OCI-LY1 (cell line): ENCODE measurements around the gene KCNC4.

Experiments used
- H2AFZ ChIP-seq: fragments of 200-600 bp; sonication (generic), shearing (Covaris generic); 2 replicates; pipeline ENCODE4 v1.6.0; 2014; ENCODE audit warnings: antibody characterized with exemption, mild to moderate bottlenecking, low read length
- H3F3A ChIP-seq: fragments of 200-600 bp; sonication (generic), shearing (Covaris generic); 2 replicates; pipeline ENCODE4 v1.6.0; 2014; ENCODE audit warnings: mild to moderate bottlenecking, antibody characterized with exemption, low read length, moderate library complexity; ENCODE audit not compliant: insufficient read depth
- H3K27ac ChIP-seq: fragments of 200-600 bp; sonication (generic); 2 replicates; pipeline ENCODE4 v1.5.1; 2014; ENCODE audit warnings: low read length, mixed run types, mild to moderate bottlenecking, low read depth; ENCODE audit not compliant: poor library complexity, severe bottlenecking
- H3K27me3 ChIP-seq: fragments of 200-600 bp; sonication (generic); 2 replicates; pipeline ENCODE4 v1.6.0; 2014; ENCODE audit warnings: antibody characterized with exemption, mild to moderate bottlenecking, low read length, moderate library complexity; ENCODE audit not compliant: insufficient read depth
- H3K36me3 ChIP-seq: fragments of 200-600 bp; sonication (generic); 2 replicates; pipeline ENCODE4 v1.6.1; 2014; ENCODE audit warnings: mild to moderate bottlenecking, antibody characterized with exemption, low read length, moderate library complexity, mixed read lengths; ENCODE audit not compliant: insufficient read depth
- H3K4me1 ChIP-seq: fragments of 200-600 bp; sonication (generic); 2 replicates; pipeline ENCODE4 v1.5.1; 2014; ENCODE audit warnings: mild to moderate bottlenecking, low read length, moderate library complexity; ENCODE audit not compliant: insufficient read depth, severe bottlenecking
- H3K4me2 ChIP-seq: fragments of 200-600 bp; sonication (generic), shearing (Covaris generic); 2 replicates; pipeline ENCODE4 v1.6.1; 2014; ENCODE audit warnings: low read length
- H3K4me3 ChIP-seq: fragments of 200-600 bp; sonication (generic); 2 replicates; pipeline ENCODE4 v1.5.1; 2014; ENCODE audit warnings: low read length, low read depth, mild to moderate bottlenecking, mixed read lengths; ENCODE audit not compliant: poor library complexity, severe bottlenecking
- H3K79me2 ChIP-seq: fragments of 200-600 bp; shearing (Covaris generic); 2 replicates; pipeline ENCODE4 v1.6.1; 2016; ENCODE audit warnings: mixed run types, low read length, mixed read lengths; ENCODE audit not compliant: insufficient read depth
- H3K9ac ChIP-seq: fragments of 200-600 bp; sonication (generic), shearing (Covaris generic); 2 replicates; pipeline ENCODE4 v1.6.1; 2014; ENCODE audit warnings: mild to moderate bottlenecking, low read length, mixed read lengths
- H3K9me2 ChIP-seq: fragments of 200-600 bp; sonication (generic), shearing (Covaris generic); 2 replicates; pipeline ENCODE4 v1.6.1; 2014; ENCODE audit warnings: low read depth, mild to moderate bottlenecking, low read length, mixed read lengths
- H3K9me3 ChIP-seq: fragments of 200-600 bp; shearing (Covaris generic); 2 replicates; pipeline ENCODE4 v1.6.1; 2014; ENCODE audit warnings: low read length, mixed read lengths
- H4K20me1 ChIP-seq: fragments of 200-600 bp; sonication (generic), shearing (Covaris generic); 2 replicates; pipeline ENCODE4 v1.6.0; 2016; ENCODE audit warnings: mild to moderate bottlenecking, low read length; ENCODE audit not compliant: insufficient read depth
- EZH2 ChIP-seq: fragments of 200-600 bp; sonication (generic), shearing (Covaris generic); IDR thresholded peaks from 2 replicates; pipeline ENCODE4 v1.8.0; 2017; ENCODE audit warnings: borderline replicate concordance, mixed run types, mild to moderate bottlenecking, antibody characterized with exemption, low read length, moderate library complexity, mixed read lengths
- TF ChIP-seq, protein P1 (sequence below): fragments of 200-600 bp; sonication (generic), shearing (Covaris generic); IDR thresholded peaks from 2 replicates; pipeline ENCODE4 v1.5.1; 2017; ENCODE audit warnings: mild to moderate bottlenecking, antibody characterized with exemption, low read length, moderate library complexity, mixed read lengths

KCNC4 gene

DNA sequence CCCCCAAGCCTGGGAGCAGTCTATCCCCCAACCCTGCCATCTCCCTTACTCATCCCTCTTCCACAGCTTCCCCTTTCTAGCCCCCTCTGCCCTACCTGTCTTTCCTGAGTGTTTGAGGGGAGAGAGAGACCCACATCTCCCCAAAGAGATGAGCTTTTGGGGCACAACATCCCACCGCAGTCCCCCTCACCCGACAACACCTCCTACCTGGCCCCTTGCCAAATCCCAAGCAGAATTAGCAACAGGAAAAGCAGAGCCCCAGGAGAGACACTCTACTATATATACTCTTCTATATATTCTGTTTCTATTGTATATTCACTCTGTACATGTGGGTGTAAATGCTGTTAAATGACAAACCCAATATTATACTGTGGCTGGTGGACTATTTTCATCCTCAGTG is 9.9 kb upstream of the KCNC4 start:
- no peaks in the 10 kb centered on the region for H3K36me3 ChIP-seq
- H2AFZ ChIP-seq: no peak overlapping the region
- H3K4me2 ChIP-seq: no peak overlapping the region
- H3K4me1 ChIP-seq: peaks cover 5% of the 10 kb centered on the region
- no peak overlapping the region for H3K9ac ChIP-seq
- H3K9me3 ChIP-seq: no peaks in the 10 kb centered on the region
- no peak overlapping the region for H3K4me3 ChIP-seq
- no peak overlapping the region for H3K27ac ChIP-seq
- no peaks in the 10 kb centered on the region for H3K27me3 ChIP-seq
- no peaks in the 10 kb centered on the region for H3K79me2 ChIP-seq
- H3K9me2 ChIP-seq: no peaks in the 10 kb centered on the region
- no peaks in the 10 kb centered on the region for H4K20me1 ChIP-seq
- H3F3A ChIP-seq: no peaks in the 10 kb centered on the region
- TF ChIP-seq EZH2: no peak
- TF ChIP-seq, protein P1, sequence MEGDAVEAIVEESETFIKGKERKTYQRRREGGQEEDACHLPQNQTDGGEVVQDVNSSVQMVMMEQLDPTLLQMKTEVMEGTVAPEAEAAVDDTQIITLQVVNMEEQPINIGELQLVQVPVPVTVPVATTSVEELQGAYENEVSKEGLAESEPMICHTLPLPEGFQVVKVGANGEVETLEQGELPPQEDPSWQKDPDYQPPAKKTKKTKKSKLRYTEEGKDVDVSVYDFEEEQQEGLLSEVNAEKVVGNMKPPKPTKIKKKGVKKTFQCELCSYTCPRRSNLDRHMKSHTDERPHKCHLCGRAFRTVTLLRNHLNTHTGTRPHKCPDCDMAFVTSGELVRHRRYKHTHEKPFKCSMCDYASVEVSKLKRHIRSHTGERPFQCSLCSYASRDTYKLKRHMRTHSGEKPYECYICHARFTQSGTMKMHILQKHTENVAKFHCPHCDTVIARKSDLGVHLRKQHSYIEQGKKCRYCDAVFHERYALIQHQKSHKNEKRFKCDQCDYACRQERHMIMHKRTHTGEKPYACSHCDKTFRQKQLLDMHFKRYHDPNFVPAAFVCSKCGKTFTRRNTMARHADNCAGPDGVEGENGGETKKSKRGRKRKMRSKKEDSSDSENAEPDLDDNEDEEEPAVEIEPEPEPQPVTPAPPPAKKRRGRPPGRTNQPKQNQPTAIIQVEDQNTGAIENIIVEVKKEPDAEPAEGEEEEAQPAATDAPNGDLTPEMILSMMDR: no peak

DNA sequence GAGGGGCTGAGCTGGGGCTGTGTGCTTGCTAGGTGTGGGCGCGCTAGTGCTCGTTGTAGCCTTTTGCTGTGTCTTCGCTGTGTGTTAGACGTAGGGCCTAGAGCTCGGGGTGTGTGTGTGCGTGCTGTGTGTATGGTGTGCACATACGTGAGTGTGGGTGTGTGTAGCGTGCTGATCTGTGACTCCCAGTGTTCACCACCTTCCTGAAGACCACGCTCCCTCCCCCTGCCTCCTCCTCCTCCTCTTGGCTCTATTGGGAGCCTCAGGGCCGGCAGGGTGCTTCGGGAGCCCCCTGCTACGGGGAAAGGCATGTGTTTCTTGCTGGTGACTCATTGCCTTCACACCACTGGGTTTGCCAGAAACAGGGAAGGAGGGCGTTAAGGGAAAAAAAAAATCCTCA is 9.4 kb upstream of the KCNC4 start:
- H3K4me1 ChIP-seq: peaks cover 5% of the 10 kb centered on the region
- no peaks in the 10 kb centered on the region for H3K9me3 ChIP-seq
- no peaks in the 10 kb centered on the region for H4K20me1 ChIP-seq
- no peak overlapping the region for H3K4me3 ChIP-seq
- no peak overlapping the region for H3K27ac ChIP-seq
- no peak overlapping the region for H3K4me2 ChIP-seq
- no peak overlapping the region for H3K9ac ChIP-seq
- H3K27me3 ChIP-seq: no peaks in the 10 kb centered on the region
- no peaks in the 10 kb centered on the region for H3K9me2 ChIP-seq
- H3F3A ChIP-seq: no peaks in the 10 kb centered on the region
- no peaks in the 10 kb centered on the region for H3K79me2 ChIP-seq
- H2AFZ ChIP-seq: no peak overlapping the region
- TF ChIP-seq EZH2: no peak
- TF ChIP-seq, protein P1: no peak
- H3K36me3 ChIP-seq: no peaks in the 10 kb centered on the region

DNA sequence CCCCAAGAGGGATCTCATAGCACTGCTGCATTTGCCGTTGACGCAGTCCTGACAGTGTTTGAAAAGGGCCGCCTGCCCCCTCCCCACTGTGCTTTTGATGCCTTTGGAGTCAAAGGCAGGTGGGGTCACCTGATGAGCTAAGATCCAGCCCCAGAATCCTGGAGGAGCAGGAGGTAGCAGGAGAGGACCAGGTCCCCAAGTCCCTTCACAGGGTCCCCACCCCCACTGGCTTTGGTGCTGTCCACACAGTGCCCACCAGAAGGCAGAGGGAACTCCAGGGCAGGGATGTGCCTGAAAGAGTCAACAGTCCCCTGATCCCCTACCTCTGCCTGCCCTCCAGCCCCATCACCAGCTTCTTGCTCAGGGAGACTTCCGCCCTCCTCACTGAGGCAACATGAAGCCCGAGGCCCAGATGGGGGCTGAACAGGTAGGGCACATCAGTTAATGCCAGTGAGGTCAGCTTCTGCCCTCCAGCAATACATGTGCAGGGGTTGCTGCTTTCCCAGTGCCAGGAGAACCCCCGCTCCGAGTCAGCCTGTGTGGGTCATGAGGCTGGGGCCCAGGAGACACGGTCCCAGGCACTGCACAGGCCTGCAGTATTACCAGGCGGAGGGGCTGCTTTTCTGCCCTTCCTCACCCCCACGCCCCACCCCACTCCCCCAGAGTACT is 8.8 kb upstream of the KCNC4 start:
- Histone ChIP-seq H3K27ac (no peak overlapping the region), H3K4me2 (no peak overlapping the region)

More for the DNA sequence above, 8.8 kb upstream of the KCNC4 start:
- H3K9me2 ChIP-seq: no peaks in the 10 kb centered on the region
- H3K79me2 ChIP-seq: no peaks in the 10 kb centered on the region
- no peaks in the 10 kb centered on the region for H3K9me3 ChIP-seq
- TF ChIP-seq EZH2: no peak
- TF ChIP-seq, protein P1: no peak
- H2AFZ ChIP-seq: no peak overlapping the region
- H3K4me3 ChIP-seq: no peak overlapping the region
- H3K4me1 ChIP-seq: peaks cover 5% of the 10 kb centered on the region
- H3K27me3 ChIP-seq: no peaks in the 10 kb centered on the region
- H3F3A ChIP-seq: no peaks in the 10 kb centered on the region
- H4K20me1 ChIP-seq: no peaks in the 10 kb centered on the region
- H3K36me3 ChIP-seq: no peaks in the 10 kb centered on the region
- H3K9ac ChIP-seq: no peak overlapping the region
